ENCODE results near the gene RNF144A. TPM values are rescaled to one million over a fixed set of nuclear protein-coding genes. Genes with fewer than 3 reads are reported as not detected.

The RNF144A gene
- total RNA-seq, 1 experiment from 2014 or later = 13.0 TPM

GRCh38 chr2:6916224-6916623 lies 988 bp upstream of the RNF144A start:
- Histone ChIP-seq H3K4me1 (ENCODE audit: control insufficient read depth in 1 of 2, insufficient read depth in 2 of 2, low read length in 2 of 2) (peaks cover 9 to 30% of the 10 kb centered on the region in 2 experiments; a peak in 3 of 4 replicates), H3K27me3 (ENCODE audit: insufficient read depth, low read length) (no peaks in the 10 kb centered on the region), H3K36me3 (ENCODE audit: control insufficient read depth in 1 of 2, insufficient read depth in 2 of 2, low read length in 2 of 2) (no peaks in the 10 kb centered on the region), H3K79me2 (ENCODE audit: insufficient read depth, low read length) (peaks cover 3% of the 10 kb centered on the region; the same call in 1 of the 2 replicates), H2AFZ (ENCODE audit: low read depth, low read length, poor library complexity, severe bottlenecking) (no peak overlapping the region), H3K4me2 (ENCODE audit: low read length) (no peak overlapping the region), H4K20me1 (ENCODE audit: insufficient read depth) (no peaks in the 10 kb centered on the region), H3K9ac (ENCODE audit: low read length) (no peak overlapping the region), H3K27ac (ENCODE audit: low read depth, low read length) (no peak overlapping the region), H3K4me3 (replicated peaks in 1 of 2; ENCODE audit: low read depth in 1 of 2, low read length in 2 of 2) (no peak overlapping the region), H3K9me2 (ENCODE audit: insufficient read depth) (no peaks in the 10 kb centered on the region), H3K9me3 (ENCODE audit: control insufficient read depth in 1 of 2, insufficient read depth in 1 of 2, low read depth in 1 of 2, low read length in 2 of 2) (no peaks in the 10 kb centered on the region)
- RAD21 ChIA-PET (ENCODE audit: low non-redundant PET in 1 of 2, low total read pairs in 2 of 2, uncharacterized antibody in 2 of 2, unreplicated experiment in 2 of 2) = no interaction called here
- POLR2A ChIA-PET = no interaction called here
- BruUV-seq (replicated peaks) = no TSS peak
- no peak for ATAC-seq
- TF ChIP-seq ELF1 (IDR thresholded peaks at IDR 0.05; ENCODE audit: borderline replicate concordance, low read depth) = no peak
- TF ChIP-seq EZH2 (IDR thresholded peaks at IDR 0.05) = no peak
- TF ChIP-seq CEBPB (IDR thresholded peaks at IDR 0.05; ENCODE audit: low read depth) = no peak
- no peak for TF ChIP-seq MAX (IDR thresholded peaks at IDR 0.05)
- DNase-seq (ENCODE audit: low read depth, low spot score) = no peak
- intact Hi-C loops (cut with micrococcal nuclease) = loop anchor here (5.0 kb wide), 1 partner anchor 126 kb away; no protein-coding TSS in a partner anchor
- CTCF ChIA-PET = interaction anchor here (0.7 to 1.8 kb wide), 7 partner anchors 10 to 127 kb away, joined by 3 to 10 read pairs (median 4); no protein-coding TSS in a partner anchor

- Histone ChIP-seq H3K9me2 (ENCODE audit: insufficient read depth) (no peaks in the 10 kb centered on the region), H3K79me2 (ENCODE audit: insufficient read depth, low read length) (peaks cover 3% of the 10 kb centered on the region; the same call in 1 of the 2 replicates), H3K27me3 (ENCODE audit: insufficient read depth, low read length) (no peaks in the 10 kb centered on the region), H2AFZ (ENCODE audit: low read depth, low read length, poor library complexity, severe bottlenecking) (peak overlapping the region; percentile 96), H3K27ac (ENCODE audit: low read depth, low read length) (no peak overlapping the region), H4K20me1 (ENCODE audit: insufficient read depth) (no peaks in the 10 kb centered on the region), H3K36me3 (ENCODE audit: control insufficient read depth in 1 of 2, insufficient read depth in 2 of 2, low read length in 2 of 2) (no peaks in the 10 kb centered on the region), H3K9me3 (ENCODE audit: control insufficient read depth in 1 of 2, insufficient read depth in 1 of 2, low read depth in 1 of 2, low read length in 2 of 2) (no peaks in the 10 kb centered on the region), H3K4me1 (ENCODE audit: control insufficient read depth in 1 of 2, insufficient read depth in 2 of 2, low read length in 2 of 2) (peaks cover 9 to 30% of the 10 kb centered on the region in 2 experiments; a peak in 3 of 4 replicates), H3K4me3 (replicated peaks in 1 of 2; ENCODE audit: low read depth in 1 of 2, low read length in 2 of 2) (peak overlapping the region in 1 of 2 experiments; percentile 42; a peak in 2 of 4 replicates), H3K9ac (ENCODE audit: low read length) (peak overlapping the region; percentile 34; the same call in 1 of the 2 replicates), H3K4me2 (ENCODE audit: low read length) (peak overlapping the region; percentile 71)
- RAD21 ChIA-PET (ENCODE audit: low non-redundant PET in 1 of 2, low total read pairs in 2 of 2, uncharacterized antibody in 2 of 2, unreplicated experiment in 2 of 2) = no interaction called here
- POLR2A ChIA-PET = no interaction called here
- intact Hi-C loops (cut with micrococcal nuclease) = loop anchor here (5.0 kb wide), 1 partner anchor 126 kb away; no protein-coding TSS in a partner anchor
- ATAC-seq (no peak), DNase-seq (ENCODE audit: low read depth, low spot score) (no peak)
- TF ChIP-seq ATF3 (IDR thresholded peaks at IDR 0.05) = no peak
- TF ChIP-seq CEBPB (IDR thresholded peaks at IDR 0.05; ENCODE audit: low read depth) = no peak
- no TSS peak for BruUV-seq (replicated peaks)
- CTCF ChIA-PET = interaction anchor here (0.7 to 1.4 kb wide), 6 partner anchors 11 to 127 kb away, joined by 3 to 10 read pairs (median 4); no protein-coding TSS in a partner anchor
Observed at GRCh38 chr2:6916736-6917070, 509 bp upstream of the RNF144A start.

Measured in HCT116 (cell line).